IPS-18c (cell line): ENCODE measurements around the gene DIAPH1.

ENCODE experiments used
- H3K4me3 ChIP-seq: 2 replicates; pipeline ENCODE4 v1.7.0; 2013; ENCODE audit warnings: low read depth, mild to moderate bottlenecking, low read length, moderate library complexity; ENCODE audit not compliant: insufficient read depth
- H3K9me3 ChIP-seq: one replicate; pipeline ENCODE4 v1.6.1; 2013; ENCODE audit warnings: mild to moderate bottlenecking, low read length, moderate library complexity; ENCODE audit not compliant: control insufficient read depth, insufficient read depth

DIAPH1 gene

DNA sequence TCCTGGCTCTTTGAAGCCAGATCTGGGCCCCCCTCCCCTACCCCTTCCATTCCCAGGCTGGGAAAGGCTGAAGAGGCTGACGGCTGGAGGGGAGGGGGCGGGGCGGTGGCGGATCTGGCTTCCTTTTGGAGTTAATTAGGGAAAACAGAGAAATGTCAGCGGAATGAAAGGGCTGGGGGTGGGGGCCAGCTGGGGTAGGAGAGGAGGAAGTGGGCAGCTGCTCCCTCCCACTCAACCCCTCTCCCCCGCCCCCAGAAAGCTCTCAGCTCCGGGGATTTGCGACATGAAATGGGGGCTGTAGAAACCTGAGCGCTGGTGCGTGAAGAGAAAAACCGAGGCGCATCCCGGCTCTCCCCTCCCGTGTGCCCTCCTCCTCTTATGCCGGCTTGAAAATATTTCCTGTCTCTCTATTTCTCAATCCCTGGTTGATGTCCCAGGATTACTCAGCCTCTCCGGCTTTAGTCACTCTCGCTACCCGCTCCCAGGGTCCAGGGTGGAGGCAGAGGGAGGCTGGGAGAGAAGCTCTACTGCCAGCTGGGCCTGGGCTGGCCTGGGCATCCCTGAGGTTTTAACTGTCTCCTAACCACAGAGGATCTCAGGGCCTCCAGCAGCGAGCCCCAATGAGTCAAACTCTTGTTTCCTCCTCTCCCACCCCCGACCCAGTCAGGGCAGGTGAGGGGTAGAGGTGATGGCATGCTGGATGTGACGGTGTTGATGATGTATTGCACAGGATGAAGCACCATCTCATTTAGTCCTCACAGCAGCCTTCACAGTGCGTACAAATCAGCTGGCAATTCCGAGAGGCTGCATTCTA is 109.8 kb downstream of the DIAPH1 start:
- H3K9me3 ChIP-seq, result no peaks in the 10 kb centered on the region
- H3K4me3 ChIP-seq, result peak overlapping the region; percentile 11; the same call in 1 of the 2 replicates

DNA sequence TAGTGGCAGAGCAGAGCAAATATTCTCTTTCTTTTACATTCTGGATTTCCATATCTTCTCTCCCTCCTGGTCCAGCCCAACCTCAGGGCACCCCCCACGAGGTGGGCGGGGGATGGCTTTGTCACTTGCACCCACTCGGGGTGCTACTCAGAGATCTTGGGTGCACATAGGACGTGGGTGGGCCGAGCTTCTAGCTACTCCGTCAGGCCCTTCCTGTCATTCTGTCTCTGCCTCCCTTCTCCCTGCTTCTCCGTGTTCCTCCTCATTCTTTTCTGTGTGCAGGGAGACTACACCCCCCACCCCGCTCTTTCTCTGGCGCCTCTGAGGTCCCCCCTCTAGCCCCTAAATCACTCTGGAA is 110.4 kb downstream of the DIAPH1 start:
- H3K9me3 ChIP-seq, result no peaks in the 10 kb centered on the region
- peak overlapping the region; percentile 11 for H3K4me3 ChIP-seq

DNA sequence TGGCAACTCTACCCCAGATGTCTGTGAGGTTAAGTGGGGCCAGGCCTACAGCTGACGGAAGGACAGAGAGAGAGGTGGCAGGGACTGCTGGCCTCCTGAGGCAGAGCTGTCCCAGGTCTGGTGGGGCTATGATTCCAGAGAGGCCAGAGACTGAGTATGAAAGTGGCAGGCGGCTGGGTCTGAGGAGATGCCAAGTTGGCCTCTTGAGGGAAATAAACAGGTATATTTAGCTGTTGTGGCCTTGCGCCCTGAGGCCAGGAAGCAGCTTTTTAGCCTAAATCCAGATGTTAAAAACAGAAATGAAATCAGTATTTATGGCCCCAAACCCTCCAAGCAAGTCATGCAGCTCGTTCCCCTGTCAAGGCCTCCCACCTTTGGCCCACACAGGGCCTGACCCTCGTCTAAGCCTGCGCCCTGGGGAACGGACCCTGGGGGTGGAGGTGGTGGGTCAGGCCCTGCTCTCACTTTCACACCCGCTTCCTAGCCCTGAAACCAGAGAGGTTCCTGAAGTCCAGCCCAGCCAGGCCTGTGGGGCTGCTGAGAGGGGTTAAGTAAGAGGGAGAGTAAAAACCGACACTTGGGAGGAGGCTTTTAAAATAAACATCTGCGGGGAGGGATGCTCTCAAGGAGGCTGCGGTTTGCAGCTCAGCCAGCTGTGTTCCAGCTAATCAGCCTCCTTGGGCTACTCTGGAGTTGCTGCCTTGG is 111.3 kb downstream of the DIAPH1 start:
- no peaks in the 10 kb centered on the region for H3K9me3 ChIP-seq
- no peak overlapping the region for H3K4me3 ChIP-seq

- no peak overlapping the region for H3K4me3 ChIP-seq
- H3K9me3 ChIP-seq, result no peaks in the 10 kb centered on the region
These were observed 112.2 kb downstream of the DIAPH1 start for GRCh38 chr5:141506381-141507155.

GRCh38 chr5:141504216-141504615 is 114.6 kb downstream of the DIAPH1 start:
- no peaks in the 10 kb centered on the region for H3K9me3 ChIP-seq
- H3K4me3 ChIP-seq, result no peak overlapping the region

DNA sequence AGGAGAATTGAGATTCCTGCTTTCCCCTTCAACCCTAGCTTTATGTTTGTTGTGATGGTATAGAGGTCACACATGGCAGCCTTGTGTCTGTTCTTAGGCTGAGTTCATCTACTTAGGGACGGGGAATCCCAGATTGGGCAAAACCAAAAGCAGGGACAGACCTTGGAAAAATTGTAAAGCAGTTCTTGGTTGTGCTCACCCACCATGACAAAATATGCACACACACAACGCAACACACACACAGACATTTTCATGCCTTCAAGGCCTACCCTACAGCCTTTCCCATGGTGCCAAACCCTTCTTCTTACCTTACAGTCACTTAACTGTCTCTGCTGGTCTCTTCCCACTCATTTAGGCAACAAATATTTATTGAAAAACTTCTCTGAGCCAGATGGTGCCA is 115.1 kb downstream of the DIAPH1 start:
- no peak overlapping the region for H3K4me3 ChIP-seq
- H3K9me3 ChIP-seq, result peaks cover 2% of the 10 kb centered on the region

DNA sequence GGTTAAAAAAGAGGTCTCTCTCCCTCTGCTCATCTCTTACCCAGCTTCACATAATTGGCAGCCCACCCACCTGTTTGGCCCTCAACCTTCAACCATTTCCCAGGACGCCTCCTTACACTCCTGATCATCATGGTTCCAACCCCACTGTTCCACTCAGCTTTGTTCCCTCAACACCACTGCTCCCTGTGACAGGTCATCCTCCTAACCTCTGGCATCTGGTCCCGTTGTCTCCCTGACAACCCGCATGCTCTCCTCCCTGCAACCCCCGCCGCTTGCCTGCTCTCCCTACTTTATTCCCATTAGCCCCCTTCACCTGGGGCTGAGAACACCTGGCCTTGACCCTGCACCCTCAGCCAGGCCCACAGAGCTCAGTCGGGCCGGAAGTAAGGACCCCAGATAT is 117.0 kb downstream of the DIAPH1 start:
- H3K4me3 ChIP-seq, result no peak overlapping the region

DNA sequence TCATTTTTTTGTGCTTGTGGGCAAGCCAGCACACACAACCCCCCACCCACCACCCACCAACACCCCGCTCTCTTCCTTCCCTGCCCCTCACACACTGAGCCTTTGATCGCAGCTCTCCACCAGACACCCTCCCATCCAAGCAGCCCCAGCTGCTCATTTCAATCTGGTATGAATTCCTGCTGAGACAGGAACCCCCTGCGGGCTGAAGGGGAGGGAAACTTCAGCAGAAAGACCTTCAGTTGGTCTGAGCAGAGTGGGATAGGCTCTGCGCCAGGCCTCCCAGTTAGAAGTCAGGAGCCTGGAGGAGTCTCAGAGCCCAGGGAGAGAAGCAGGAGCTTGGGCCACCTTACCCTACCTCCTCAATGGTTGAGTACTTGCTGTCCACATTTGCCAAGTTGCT is 122.8 kb downstream of the DIAPH1 start:
- Histone ChIP-seq H3K4me3 (no peak overlapping the region), H3K9me3 (peaks cover 5% of the 10 kb centered on the region)

More for the DNA sequence above, 117.0 kb downstream of the DIAPH1 start:
- H3K9me3 ChIP-seq, result peaks cover 2% of the 10 kb centered on the region

DNA sequence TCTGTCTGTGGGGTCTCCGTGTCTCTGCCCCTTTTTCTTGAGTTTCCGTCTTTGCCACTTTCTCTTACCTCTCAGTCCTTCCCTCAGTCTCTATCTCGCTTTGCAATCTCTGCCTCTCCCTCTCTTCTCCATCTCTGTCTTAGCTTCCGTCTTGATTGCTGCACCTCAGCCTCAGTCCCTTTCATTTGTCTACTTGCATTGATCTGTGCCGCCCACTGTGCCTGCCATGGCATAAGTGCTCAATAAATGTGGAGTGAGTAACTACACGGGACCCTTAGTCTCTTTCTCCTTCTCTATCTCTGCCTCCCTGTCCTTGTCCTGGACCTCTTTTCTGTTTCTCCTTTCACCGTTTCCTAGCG is 123.4 kb downstream of the DIAPH1 start:
- peak overlapping the region; percentile 43; the same call in 1 of the 2 replicates for H3K4me3 ChIP-seq
- peaks cover 7% of the 10 kb centered on the region for H3K9me3 ChIP-seq

DNA sequence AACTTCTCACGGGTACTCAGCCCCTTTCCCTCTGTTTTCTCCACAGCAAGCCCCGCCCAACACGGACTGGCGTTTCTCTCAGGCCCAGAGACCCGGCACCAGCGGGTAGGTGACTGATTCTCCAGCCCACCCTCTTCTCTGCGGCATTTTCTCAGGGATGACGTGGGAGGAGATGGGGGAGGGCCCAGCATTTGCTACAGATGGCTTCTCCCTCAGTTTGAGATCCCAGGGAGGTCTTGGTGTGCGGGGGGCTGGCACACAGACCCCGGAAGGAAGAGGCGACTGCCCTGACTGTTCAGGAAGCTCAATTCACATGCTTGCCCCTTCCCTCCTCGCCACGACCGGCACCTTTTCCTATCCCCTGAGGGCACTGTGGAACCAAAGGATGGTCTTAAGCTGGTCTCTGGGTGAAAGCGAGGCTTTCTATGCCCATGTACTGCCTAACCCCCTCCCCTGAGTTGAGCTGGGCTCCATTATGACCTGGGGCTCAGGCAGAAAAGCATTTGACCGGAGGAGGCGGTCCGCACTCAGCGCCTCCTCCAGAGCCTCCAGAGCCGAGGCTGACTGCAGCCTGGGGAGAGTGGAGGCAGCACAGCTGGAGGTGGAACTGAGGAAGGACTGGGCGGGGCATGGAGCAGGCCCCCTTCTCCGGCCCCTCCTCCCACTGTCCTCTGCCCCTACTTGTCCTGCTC is 123.9 kb downstream of the DIAPH1 start:
- peak overlapping the region; percentile 43 for H3K4me3 ChIP-seq

GRCh38 chr5:141493500-141494422 is 125.0 kb downstream of the DIAPH1 start:
- H3K4me3 ChIP-seq, result no peak overlapping the region

More for the DNA sequence above, 123.9 kb downstream of the DIAPH1 start:
- peaks cover 7% of the 10 kb centered on the region for H3K9me3 ChIP-seq

DNA sequence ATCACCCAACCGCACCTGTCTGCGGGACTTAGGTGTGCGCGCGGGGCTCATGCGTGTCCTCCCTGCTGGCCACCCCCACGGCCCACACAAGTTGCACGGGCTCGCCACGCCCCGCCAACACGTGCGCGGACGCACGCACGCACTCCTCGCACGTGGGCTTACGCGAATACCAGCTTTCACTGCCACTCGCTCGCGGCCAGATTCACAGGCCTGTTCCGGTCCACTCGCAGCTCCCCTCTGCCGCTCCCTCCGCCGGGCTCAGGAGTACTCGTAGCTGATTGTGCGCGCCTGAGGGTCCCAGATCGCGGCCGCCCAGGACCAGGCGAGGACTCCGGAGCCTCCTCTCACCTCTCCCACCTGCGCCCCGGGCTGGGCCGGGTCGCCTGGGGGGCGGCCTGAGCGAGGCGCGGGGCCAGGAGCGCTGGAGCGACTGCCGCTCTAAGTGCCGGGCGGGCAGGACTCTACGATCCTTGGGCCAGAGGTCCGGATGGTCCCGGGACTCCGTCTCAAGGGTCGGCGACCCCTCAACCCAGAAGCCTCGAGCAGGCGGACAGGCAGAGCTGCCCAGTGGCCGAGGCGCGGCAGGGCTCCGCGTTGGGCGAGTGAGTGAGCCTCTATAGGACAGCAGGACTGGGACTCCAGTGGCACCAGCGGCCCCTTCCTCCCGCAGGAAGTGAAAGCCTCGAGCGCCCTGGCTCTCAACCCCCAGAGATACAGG is 126.5 kb downstream of the DIAPH1 start:
- peaks cover 7% of the 10 kb centered on the region for H3K9me3 ChIP-seq
- peak overlapping the region; percentile 41 for H3K4me3 ChIP-seq

More at GRCh38 chr5:141493500-141494422, 125.0 kb downstream of the DIAPH1 start:
- H3K9me3 ChIP-seq, result peaks cover 7% of the 10 kb centered on the region

- Histone ChIP-seq H3K9me3 (peaks cover 7% of the 10 kb centered on the region), H3K4me3 (peak overlapping the region; percentile 41)
These were observed 127.3 kb downstream of the DIAPH1 start for GRCh38 chr5:141491323-141492167.

GRCh38 chr5:141490771-141491170 is 128.0 kb downstream of the DIAPH1 start:
- no peak overlapping the region for H3K4me3 ChIP-seq

GRCh38 chr5:141490271-141490670 is 128.5 kb downstream of the DIAPH1 start:
- H3K4me3 ChIP-seq, result no peak overlapping the region
- H3K9me3 ChIP-seq, result peaks cover 7% of the 10 kb centered on the region

More at GRCh38 chr5:141490771-141491170, 128.0 kb downstream of the DIAPH1 start:
- H3K9me3 ChIP-seq, result peaks cover 7% of the 10 kb centered on the region
